ENCODE results near the gene MYO3B. TPM values are rescaled to one million over a fixed set of nuclear protein-coding genes. Genes with fewer than 3 reads are reported as not detected.

Gene MYO3B
- total RNA-seq, 4 donors from 2014 or later: 0.48 TPM; not detected in 3

GRCh38 chr2:170216428-170216827, 38.5 kb downstream of the MYO3B start:
- Histone ChIP-seq H3K4me3 (no peak overlapping the region), H3K9me3 (no peaks in the 10 kb centered on the region), H3K36me3 (no peaks in the 10 kb centered on the region), H3K27ac (no peak overlapping the region), H3K4me1 (no peaks in the 10 kb centered on the region), H3K27me3 (no peaks in the 10 kb centered on the region)
- in situ Hi-C loops (cut with MboI; ENCODE audit: low pct_ligation_motif_present in 1 of 4, low pct_unique_long_range_greater_than_20kb in 1 of 4, low sequenced_read_pairs in 3 of 4): no loop called here
- WGBS, 2 donors (ENCODE audit: low coverage in 1 of 2): 90 to 94% methylated on average over 3 of the region's 3 CpGs
- TF ChIP-seq POLR2AphosphoS5 (IDR thresholded peaks at IDR 0.05): no peak
- TF ChIP-seq, protein P1, sequence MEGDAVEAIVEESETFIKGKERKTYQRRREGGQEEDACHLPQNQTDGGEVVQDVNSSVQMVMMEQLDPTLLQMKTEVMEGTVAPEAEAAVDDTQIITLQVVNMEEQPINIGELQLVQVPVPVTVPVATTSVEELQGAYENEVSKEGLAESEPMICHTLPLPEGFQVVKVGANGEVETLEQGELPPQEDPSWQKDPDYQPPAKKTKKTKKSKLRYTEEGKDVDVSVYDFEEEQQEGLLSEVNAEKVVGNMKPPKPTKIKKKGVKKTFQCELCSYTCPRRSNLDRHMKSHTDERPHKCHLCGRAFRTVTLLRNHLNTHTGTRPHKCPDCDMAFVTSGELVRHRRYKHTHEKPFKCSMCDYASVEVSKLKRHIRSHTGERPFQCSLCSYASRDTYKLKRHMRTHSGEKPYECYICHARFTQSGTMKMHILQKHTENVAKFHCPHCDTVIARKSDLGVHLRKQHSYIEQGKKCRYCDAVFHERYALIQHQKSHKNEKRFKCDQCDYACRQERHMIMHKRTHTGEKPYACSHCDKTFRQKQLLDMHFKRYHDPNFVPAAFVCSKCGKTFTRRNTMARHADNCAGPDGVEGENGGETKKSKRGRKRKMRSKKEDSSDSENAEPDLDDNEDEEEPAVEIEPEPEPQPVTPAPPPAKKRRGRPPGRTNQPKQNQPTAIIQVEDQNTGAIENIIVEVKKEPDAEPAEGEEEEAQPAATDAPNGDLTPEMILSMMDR (IDR thresholded peaks at IDR 0.05): no peak
- no peak for TF ChIP-seq POLR2A (IDR thresholded peaks at IDR 0.05)
- no peak for DNase-seq
- intact Hi-C loops (cut with DNase I; ENCODE audit: low total_unique reads): no loop called here

- no peak for DNase-seq
- TF ChIP-seq POLR2AphosphoS5 (IDR thresholded peaks at IDR 0.05) (no peak), POLR2A (IDR thresholded peaks at IDR 0.05) (no peak), EP300 (IDR thresholded peaks at IDR 0.05; ENCODE audit: low read depth) (no peak)
- TF ChIP-seq, protein P1 (IDR thresholded peaks at IDR 0.05): no peak
- Histone ChIP-seq H3K4me3 (no peak overlapping the region), H3K4me1 (no peaks in the 10 kb centered on the region), H3K9me3 (no peaks in the 10 kb centered on the region), H3K36me3 (no peaks in the 10 kb centered on the region), H3K27me3 (no peaks in the 10 kb centered on the region), H3K27ac (no peak overlapping the region)
- WGBS, 2 donors (ENCODE audit: low coverage in 1 of 2): 68 to 79% methylated on average over 5 of the region's 5 CpGs
- in situ Hi-C loops (cut with MboI; ENCODE audit: low pct_ligation_motif_present in 1 of 4, low pct_unique_long_range_greater_than_20kb in 1 of 4, low sequenced_read_pairs in 3 of 4) (no loop called here), intact Hi-C loops (cut with DNase I; ENCODE audit: low total_unique reads) (no loop called here)
These were observed 39.0 kb downstream of the MYO3B start for GRCh38 chr2:170216981-170217380.

DNA sequence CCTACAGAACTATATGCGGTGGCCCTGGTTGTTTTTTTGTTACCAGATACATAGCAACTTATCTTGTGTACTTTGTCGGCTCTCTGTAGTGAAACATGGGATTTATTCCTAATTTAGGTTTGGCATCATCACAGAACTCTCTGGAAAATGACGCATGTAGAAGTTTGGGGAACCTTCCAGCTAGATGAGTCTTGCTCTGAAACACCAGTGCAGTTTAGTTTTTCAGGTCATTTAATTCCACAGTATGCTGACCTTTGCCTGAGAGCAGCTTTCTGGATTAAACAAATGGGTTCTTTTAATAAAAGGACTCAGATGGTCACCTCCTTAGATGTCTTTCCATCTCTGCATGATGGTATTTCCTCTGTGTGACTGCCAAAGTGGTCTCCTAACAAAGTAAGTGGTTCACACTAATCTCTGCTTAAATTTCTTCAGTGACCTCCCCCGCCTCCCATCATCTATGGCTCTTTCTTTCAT, 39.9 kb downstream of the MYO3B start:
- H3K27ac ChIP-seq: no peak overlapping the region
- no peak for DNase-seq

GRCh38 chr2:170218456-170218855, 40.5 kb downstream of the MYO3B start:
- Histone ChIP-seq H3K36me3 (no peaks in the 10 kb centered on the region), H3K4me1 (no peaks in the 10 kb centered on the region), H3K9me3 (no peaks in the 10 kb centered on the region), H3K27ac (no peak overlapping the region), H3K27me3 (no peaks in the 10 kb centered on the region), H3K4me3 (no peak overlapping the region)
- in situ Hi-C loops (cut with MboI; ENCODE audit: low pct_ligation_motif_present in 1 of 4, low pct_unique_long_range_greater_than_20kb in 1 of 4, low sequenced_read_pairs in 3 of 4): no loop called here
- WGBS, 2 donors (ENCODE audit: low coverage in 1 of 2): 27 to 55% methylated on average over 2 of the region's 2 CpGs
- DNase-seq: no peak
- TF ChIP-seq POLR2A (IDR thresholded peaks at IDR 0.05): no peak
- no peak for TF ChIP-seq EP300 (IDR thresholded peaks at IDR 0.05; ENCODE audit: low read depth)
- TF ChIP-seq POLR2AphosphoS5 (IDR thresholded peaks at IDR 0.05): no peak
- TF ChIP-seq, protein P1 (IDR thresholded peaks at IDR 0.05): no peak
- intact Hi-C loops (cut with DNase I; ENCODE audit: low total_unique reads): no loop called here

More for the DNA sequence above, 39.9 kb downstream of the MYO3B start:
- WGBS, 2 donors (ENCODE audit: low coverage in 1 of 2): 72 to 90% methylated on average over 3 to 4 of the region's 4 CpGs
- Histone ChIP-seq H3K4me3 (no peak overlapping the region), H3K36me3 (no peaks in the 10 kb centered on the region), H3K4me1 (no peaks in the 10 kb centered on the region), H3K27me3 (no peaks in the 10 kb centered on the region), H3K9me3 (no peaks in the 10 kb centered on the region)
- TF ChIP-seq, protein P1 (IDR thresholded peaks at IDR 0.05): no peak
- TF ChIP-seq EP300 (IDR thresholded peaks at IDR 0.05; ENCODE audit: low read depth): no peak
- no peak for TF ChIP-seq POLR2A (IDR thresholded peaks at IDR 0.05)
- TF ChIP-seq POLR2AphosphoS5 (IDR thresholded peaks at IDR 0.05): no peak
- in situ Hi-C loops (cut with MboI; ENCODE audit: low pct_ligation_motif_present in 1 of 4, low pct_unique_long_range_greater_than_20kb in 1 of 4, low sequenced_read_pairs in 3 of 4): no loop called here
- intact Hi-C loops (cut with DNase I; ENCODE audit: low total_unique reads): no loop called here
